A549 (cell line): ENCODE results near the gene CX3CL1.

Experiments used
- CBX8 ChIP-seq: fragments of 200-600 bp; sonication (generic); IDR thresholded peaks from 2 replicates; pipeline ENCODE4 v1.6.1; 2016
- CEBPB ChIP-seq, 2 experiments: fragments of >200 bp in 1 of 2; sonication (Bioruptor Twin) in 1 of 2; formaldehyde crosslinking in 1 of 2; IDR thresholded peaks; 2 replicates each; pipeline ENCODE4 v1.6.1; 2012 to 2016
- EP300 ChIP-seq, 2 experiments: fragments of >200 bp; sonication (Bioruptor Twin); formaldehyde crosslinking; IDR thresholded peaks; 2 replicates in 1 of 2; 3 replicates in 1 of 2; pipeline ENCODE4 v1.6.1; 2016 to 2017
- ESRRA ChIP-seq: fragments of 150-350 bp; IDR thresholded peaks from 2 replicates; pipeline ENCODE4 v1.6.1; 2014; ENCODE audit warnings: mild to moderate bottlenecking, low read length, borderline replicate concordance
- HOXB5 ChIP-seq: fragments of 250-450 bp; sonication (Bioruptor Pico); IDR thresholded peaks from 2 replicates; pipeline ENCODE4 v1.5.0; 2020; ENCODE audit warnings: mild to moderate bottlenecking, moderate library complexity
- NFE2L2 ChIP-seq: fragments of 150-350 bp; conservative IDR thresholded peaks from 2 replicates; pipeline ENCODE4 v1.6.1; 2014; ENCODE audit warnings: low read length
- POLR2A ChIP-seq: IDR thresholded peaks from 2 replicates; pipeline ENCODE4 v1.6.1; 2012; ENCODE audit warnings: mild to moderate bottlenecking, low read length
- SREBF2 ChIP-seq: fragments of 450-650 bp; IDR thresholded peaks from 2 replicates; pipeline ENCODE4 v1.6.1; 2014; ENCODE audit warnings: mild to moderate bottlenecking, moderate library complexity
- TF ChIP-seq, protein P1 (sequence below): fragments of >200 bp; sonication (Bioruptor Twin); formaldehyde crosslinking; IDR thresholded peaks from 3 replicates; pipeline ENCODE4 v1.5.1; 2016

GRCh38 chr16:57382535-57383275 lies 10.4 kb downstream of the CX3CL1 start:
- TF ChIP-seq, protein P1, sequence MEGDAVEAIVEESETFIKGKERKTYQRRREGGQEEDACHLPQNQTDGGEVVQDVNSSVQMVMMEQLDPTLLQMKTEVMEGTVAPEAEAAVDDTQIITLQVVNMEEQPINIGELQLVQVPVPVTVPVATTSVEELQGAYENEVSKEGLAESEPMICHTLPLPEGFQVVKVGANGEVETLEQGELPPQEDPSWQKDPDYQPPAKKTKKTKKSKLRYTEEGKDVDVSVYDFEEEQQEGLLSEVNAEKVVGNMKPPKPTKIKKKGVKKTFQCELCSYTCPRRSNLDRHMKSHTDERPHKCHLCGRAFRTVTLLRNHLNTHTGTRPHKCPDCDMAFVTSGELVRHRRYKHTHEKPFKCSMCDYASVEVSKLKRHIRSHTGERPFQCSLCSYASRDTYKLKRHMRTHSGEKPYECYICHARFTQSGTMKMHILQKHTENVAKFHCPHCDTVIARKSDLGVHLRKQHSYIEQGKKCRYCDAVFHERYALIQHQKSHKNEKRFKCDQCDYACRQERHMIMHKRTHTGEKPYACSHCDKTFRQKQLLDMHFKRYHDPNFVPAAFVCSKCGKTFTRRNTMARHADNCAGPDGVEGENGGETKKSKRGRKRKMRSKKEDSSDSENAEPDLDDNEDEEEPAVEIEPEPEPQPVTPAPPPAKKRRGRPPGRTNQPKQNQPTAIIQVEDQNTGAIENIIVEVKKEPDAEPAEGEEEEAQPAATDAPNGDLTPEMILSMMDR: no peak
- no peak for TF ChIP-seq SREBF2
- no peak for TF ChIP-seq NFE2L2
- TF ChIP-seq POLR2A: no peak
- TF ChIP-seq EP300 (IDR thresholded peaks at IDR 0.05): no peak
- TF ChIP-seq HOXB5 (CRISPR knock-in tag): no peak
- no peak for TF ChIP-seq CEBPB (IDR thresholded peaks at IDR 0.05)
- TF ChIP-seq CBX8: no peak
- TF ChIP-seq ESRRA: no peak
